Endothelial cell of umbilical vein (primary cell): ENCODE results near the gene SULT1C4. TPM values are rescaled to one million over a fixed set of nuclear protein-coding genes. Genes with fewer than 3 reads are reported as not detected.

Source experiments
- BruUV-seq: library from RNA; stranded (reverse); fragments of 400-500 nt; replicated peaks from 2 replicates; lab custom pipeline; 2021; lab: Mats Ljungman, UMichigan
- CTCF ChIA-PET: fragments of 300-600, 350-600 bp; sonication (Branson Sonifier 250); formaldehyde crosslinking; loops from one replicate; lab custom pipeline; 2021; ENCODE audit warnings: antibody characterized with exemption, inconsistent platforms; lab: Charles Lee
- POLR2A ChIA-PET: fragments of 300-600, 350-600 bp; sonication (Branson Sonifier 250); formaldehyde crosslinking; loops from one replicate; lab custom pipeline; 2021; ENCODE audit warnings: antibody characterized with exemption, inconsistent platforms; lab: Charles Lee
- DNase-seq: peaks from one replicate; pipeline ENCODE4 v3.0.0-alpha.2; 2011; ENCODE audit warnings: low read depth, low spot score
- FAIRE-seq: peaks from 2 replicates; lab custom pipeline; 2011; peaks lifted over from hg19 to GRCh38; lab: Jason Lieb, UNC
- H2AFZ ChIP-seq: 2 replicates; pipeline ENCODE4 v1.6.0; 2012; ENCODE audit warnings: low read depth, low read length, control low read depth, inconsistent platforms
- H3K27ac ChIP-seq: 2 replicates; pipeline ENCODE4 v1.5.1; 2011; ENCODE audit warnings: low read depth, mild to moderate bottlenecking, control low read depth, low read length, moderate library complexity; ENCODE audit not compliant: insufficient read depth
- H3K27me3 ChIP-seq, 2 experiments: 2 replicates each; pipeline versions ENCODE4 v1.6.0 to v1.6.1; 2011; ENCODE audit warnings: low read length in 2 of 2, mixed read lengths in 1 of 2; ENCODE audit not compliant: control insufficient read depth in 2 of 2, insufficient read depth in 2 of 2
- H3K36me3 ChIP-seq, 2 experiments: 2 replicates in 1 of 2; 3 replicates in 1 of 2; pipeline ENCODE4 v1.5.1; 2011; ENCODE audit warnings: low read length in 2 of 2, mild to moderate bottlenecking in 1 of 2, moderate library complexity in 1 of 2; ENCODE audit not compliant: control insufficient read depth in 2 of 2, insufficient read depth in 2 of 2; ENCODE audit errors: extremely low read depth in 1 of 2
- H3K4me1 ChIP-seq: 3 replicates; pipeline ENCODE4 v1.5.1; 2011; ENCODE audit warnings: mild to moderate bottlenecking, low read length; ENCODE audit not compliant: control insufficient read depth, insufficient read depth; ENCODE audit errors: extremely low read depth
- H3K4me2 ChIP-seq: 2 replicates; pipeline ENCODE4 v1.6.1; 2011; ENCODE audit warnings: low read length, control low read depth, mixed read lengths; ENCODE audit not compliant: insufficient read depth
- H3K4me3 ChIP-seq, 3 experiments: fragments of 200-600 bp in 1 of 3; sonication (generic), shearing (Covaris generic) in 1 of 3; replicated peaks in 1 of 3; 2 replicates each; pipeline ENCODE4 v1.5.1; 2011 to 2016; ENCODE audit warnings: control low read depth in 3 of 3, low read length in 3 of 3, mild to moderate bottlenecking in 2 of 3, inconsistent platforms in 1 of 3, low read depth in 1 of 3, moderate library complexity in 1 of 3; ENCODE audit not compliant: insufficient read depth in 1 of 3
- H3K79me2 ChIP-seq: 2 replicates; pipeline ENCODE4 v1.6.0; 2012; ENCODE audit warnings: low read length, inconsistent platforms; ENCODE audit not compliant: control insufficient read depth, insufficient read depth
- H3K9ac ChIP-seq: replicated peaks from 2 replicates; pipeline ENCODE3; 2011; ENCODE audit warnings: low read length, control low read depth; ENCODE audit not compliant: insufficient read depth; ENCODE audit errors: extremely low read depth
- H3K9me1 ChIP-seq: replicated peaks from 3 replicates; pipeline ENCODE4 v1.6.0; 2011; ENCODE audit warnings: mild to moderate bottlenecking, low read length; ENCODE audit not compliant: control insufficient read depth, insufficient read depth; ENCODE audit errors: extremely low read depth
- H3K9me3 ChIP-seq: replicated peaks from 2 replicates; pipeline ENCODE4 v1.5.1; 2012; ENCODE audit warnings: low read length, inconsistent platforms; ENCODE audit not compliant: control insufficient read depth, insufficient read depth
- H4K20me1 ChIP-seq: replicated peaks from 2 replicates; pipeline ENCODE3; 2011; ENCODE audit warnings: mild to moderate bottlenecking, low read length; ENCODE audit not compliant: control insufficient read depth, insufficient read depth; ENCODE audit errors: extremely low read depth
- CTCF ChIP-seq, 2 donors: IDR thresholded peaks; 1 replicate in 1 of 2; 2 replicates in 1 of 2; pipeline ENCODE4 v1.5.1; 2011; ENCODE audit warnings: low read length in 2 of 2, mild to moderate bottlenecking in 2 of 2, moderate library complexity in 2 of 2, control low read depth in 1 of 2, inconsistent platforms in 1 of 2, low read depth in 1 of 2; ENCODE audit not compliant: insufficient read depth in 1 of 2; ENCODE audit errors: extremely low read depth in 1 of 2
- EZH2 ChIP-seq: IDR thresholded peaks from 2 replicates; pipeline ENCODE4 v1.6.1; 2012; ENCODE audit warnings: borderline replicate concordance, low read depth, mild to moderate bottlenecking, moderate library complexity, low read length, inconsistent platforms; ENCODE audit not compliant: severe bottlenecking
- FOS ChIP-seq: IDR thresholded peaks from 2 replicates; pipeline ENCODE4 v1.6.1; 2011; ENCODE audit warnings: mild to moderate bottlenecking, low read length, moderate library complexity, borderline replicate concordance; ENCODE audit not compliant: insufficient read depth
- GATA2 ChIP-seq: IDR thresholded peaks from 2 replicates; pipeline ENCODE4 v1.7.0; 2011; ENCODE audit warnings: low read depth, mild to moderate bottlenecking, moderate library complexity, mixed read lengths, low read length; ENCODE audit not compliant: insufficient read length, insufficient read depth
- JUN ChIP-seq: IDR thresholded peaks from 2 replicates; pipeline ENCODE4 v1.6.1; 2011; ENCODE audit warnings: borderline replicate concordance, low read depth; ENCODE audit not compliant: insufficient read length, insufficient read depth
- MAX ChIP-seq: IDR thresholded peaks from 2 replicates; pipeline ENCODE4 v1.6.1; 2011; ENCODE audit not compliant: insufficient read depth, insufficient read length
- MYC ChIP-seq: IDR thresholded peaks from one replicate; pipeline ENCODE4 v1.6.1; 2011; ENCODE audit warnings: mild to moderate bottlenecking, low read depth, low read length
- POLR2A ChIP-seq: IDR thresholded peaks from 2 replicates; pipeline ENCODE4 v1.6.1; 2012; ENCODE audit warnings: low read depth, mild to moderate bottlenecking, control low read depth, low read length
- POLR2AphosphoS5 ChIP-seq: IDR thresholded peaks from 2 replicates; pipeline ENCODE4 v1.6.1; 2012; ENCODE audit warnings: low read depth, mild to moderate bottlenecking, control low read depth, low read length, moderate library complexity; ENCODE audit not compliant: insufficient read depth
- dilution Hi-C: fragments of 300-500 bp; cut with MboI; formaldehyde crosslinking; loops from one replicate; pipeline ENCODE4 v1.15.0; 2019; ENCODE audit warnings: low sequenced_read_pairs; ENCODE audit not compliant: extremely low pct_ligation_motif_present
- intact Hi-C: fragments of 100-400 bp; cut with micrococcal nuclease; formaldehyde crosslinking; loops from one replicate; pipeline ENCODE4 v1.10.0; 2022
- polyA plus RNA-seq, 4 experiments: library from polyadenylated mRNA; depleted of rRNA in 3 of 4; stranded (reverse) in 3 of 4; unstranded in 1 of 4; fragments of >200 nt; gene quantifications; 2 replicates each; pipeline versions ENCODE4 v1.2.1 to v1.2.3, GENCODE V29; 2011 to 2012; ENCODE audit warnings: missing spikeins in 1 of 4
- total RNA-seq: library from RNA; stranded (reverse); gene quantifications from 2 replicates; pipeline ENCODE4 v1.2.3, GENCODE V29; 2021

Gene SULT1C4
- total and polyA plus RNA-seq, 2 donors (not counting 3 experiments of a cell fraction or from before 2014, with no cell fraction given), result 17.2 to 29.3 TPM

GRCh38 chr2:108412995-108413710, 35.4 kb downstream of the SULT1C4 start:
- dilution Hi-C loops, result no loop called here
- Histone ChIP-seq H3K9ac (no peak overlapping the region), H3K4me1 (no peaks in the 10 kb centered on the region), H3K4me3 (no peak overlapping the region), H3K9me3 (no peaks in the 10 kb centered on the region), H3K36me3 (no peaks in the 10 kb centered on the region), H2AFZ (no peak overlapping the region), H4K20me1 (no peaks in the 10 kb centered on the region), H3K9me1 (no peaks in the 10 kb centered on the region), H3K27me3 (peaks cover 0 to 8% of the 10 kb centered on the region in 2 experiments), H3K4me2 (no peak overlapping the region), H3K79me2 (no peaks in the 10 kb centered on the region), H3K27ac (no peak overlapping the region)
- POLR2A ChIA-PET, result no interaction called here
- no TSS peak for BruUV-seq
- intact Hi-C loops, result no loop called here
- no peak for TF ChIP-seq FOS
- no peak for TF ChIP-seq CTCF (IDR thresholded peaks at IDR 0.05; ENCODE audit: extremely low read depth in 1 of 2, insufficient read depth in 1 of 2, low read depth in 1 of 2, low read length in 2 of 2)
- TF ChIP-seq POLR2AphosphoS5, result no peak
- TF ChIP-seq MYC, result no peak
- no peak for TF ChIP-seq EZH2
- TF ChIP-seq GATA2, result no peak
- no peak for TF ChIP-seq MAX
- no peak for TF ChIP-seq POLR2A
- TF ChIP-seq JUN, result no peak
- DNase-seq, result no peak
- no peak for FAIRE-seq
- CTCF ChIA-PET, result interaction anchor here (0.6 to 0.7 kb wide), 2 partner anchors 11 to 184 kb away, joined by 3 read pairs; no protein-coding TSS in a partner anchor
